Mesenchymal stem cell (in vitro differentiated cells and primary cell): ENCODE measurements around the gene ALDH2.
"Not testable (repeated sequence)": the region's sequence is repeated elsewhere in the genome, so short reads cannot be mapped to it uniquely, and the experiment has no call there.

ENCODE experiments used
- DNase-seq: peaks from one replicate; pipeline ENCODE4 v3.0.0-alpha.2; 2013
- H2AFZ ChIP-seq: one replicate; pipeline ENCODE4 v1.6.1; 2013; ENCODE audit warnings: low read depth, mild to moderate bottlenecking, control low read depth, inconsistent platforms, low read length, moderate library complexity
- H2AK5ac ChIP-seq: 2 replicates; pipeline ENCODE4 v1.6.1; 2013; ENCODE audit warnings: low read length, moderate library complexity, mild to moderate bottlenecking, inconsistent platforms; ENCODE audit not compliant: severe bottlenecking
- H2BK120ac ChIP-seq: one replicate; pipeline ENCODE4 v1.6.1; 2013; ENCODE audit warnings: low read depth, mild to moderate bottlenecking, inconsistent platforms, low read length, moderate library complexity
- H2BK12ac ChIP-seq, 2 experiments: one replicate each; pipeline ENCODE4 v1.6.1; 2013; ENCODE audit warnings: inconsistent platforms in 2 of 2, low read length in 2 of 2, mild to moderate bottlenecking in 2 of 2, moderate library complexity in 2 of 2, control low read depth in 1 of 2
- H2BK15ac ChIP-seq: one replicate; pipeline ENCODE4 v1.6.1; 2013; ENCODE audit warnings: mild to moderate bottlenecking, low read depth, inconsistent platforms; ENCODE audit not compliant: poor library complexity, severe bottlenecking
- H2BK5ac ChIP-seq: 2 replicates; pipeline ENCODE4 v1.6.1; 2013; ENCODE audit warnings: low read depth, mild to moderate bottlenecking, low read length, control low read depth, inconsistent platforms; ENCODE audit not compliant: poor library complexity, severe bottlenecking
- H3K14ac ChIP-seq, 2 experiments: one replicate each; pipeline ENCODE4 v1.6.1; 2013; ENCODE audit warnings: inconsistent platforms in 2 of 2, low read length in 2 of 2, control low read depth in 1 of 2, mild to moderate bottlenecking in 1 of 2, moderate library complexity in 1 of 2
- H3K18ac ChIP-seq, 2 experiments: one replicate each; pipeline ENCODE4 v1.6.1; 2013; ENCODE audit warnings: inconsistent platforms in 2 of 2, low read length in 2 of 2, control low read depth in 1 of 2, low read depth in 1 of 2, mild to moderate bottlenecking in 1 of 2
- H3K23ac ChIP-seq, 2 experiments: one replicate each; pipeline ENCODE4 v1.6.1; 2013; ENCODE audit warnings: inconsistent platforms in 2 of 2, low read length in 2 of 2, mild to moderate bottlenecking in 2 of 2, moderate library complexity in 2 of 2, control low read depth in 1 of 2
- H3K27ac ChIP-seq: 2 replicates; pipeline ENCODE4 v1.5.1; 2013; ENCODE audit warnings: mild to moderate bottlenecking, moderate library complexity, low read length, control low read depth, inconsistent platforms; ENCODE audit not compliant: poor library complexity, severe bottlenecking
- H3K27me3 ChIP-seq, 2 experiments: 2 replicates each; pipeline versions ENCODE4 v1.6.1 to v1.7.0; 2013; ENCODE audit warnings: low read length in 2 of 2, mild to moderate bottlenecking in 2 of 2, moderate library complexity in 2 of 2, control low read depth in 1 of 2, inconsistent platforms in 1 of 2; ENCODE audit not compliant: control insufficient read depth in 1 of 2, insufficient read depth in 1 of 2
- H3K36me3 ChIP-seq, 2 experiments: 2 replicates each; pipeline versions ENCODE4 v1.6.1 to v1.7.0; 2013; ENCODE audit warnings: low read length in 2 of 2, control low read depth in 1 of 2, inconsistent platforms in 1 of 2, low read depth in 1 of 2, mild to moderate bottlenecking in 1 of 2; ENCODE audit not compliant: insufficient read depth in 2 of 2, control insufficient read depth in 1 of 2
- H3K4ac ChIP-seq, 2 experiments: one replicate each; pipeline ENCODE4 v1.6.1; 2013; ENCODE audit warnings: inconsistent platforms in 2 of 2, low read length in 2 of 2, mild to moderate bottlenecking in 2 of 2, moderate library complexity in 2 of 2, control low read depth in 1 of 2, low read depth in 1 of 2
- H3K4me1 ChIP-seq: 2 replicates; pipeline ENCODE4 v1.6.1; 2013; ENCODE audit warnings: low read depth, low read length, control low read depth; ENCODE audit not compliant: control insufficient read depth, insufficient read depth
- H3K4me2 ChIP-seq: 2 replicates; pipeline ENCODE4 v1.6.1; 2013; ENCODE audit warnings: low read length, mild to moderate bottlenecking, inconsistent platforms; ENCODE audit not compliant: poor library complexity, severe bottlenecking
- H3K4me3 ChIP-seq, 2 experiments: 2 replicates each; pipeline versions ENCODE4 v1.5.1 to v1.7.0; 2013; ENCODE audit warnings: low read length in 2 of 2, mild to moderate bottlenecking in 2 of 2, control low read depth in 1 of 2, low read depth in 1 of 2; ENCODE audit not compliant: insufficient read depth in 1 of 2
- H3K79me1 ChIP-seq: replicated peaks from 2 replicates; pipeline ENCODE4 v1.6.1; 2013; ENCODE audit warnings: mild to moderate bottlenecking, control low read depth, low read length, inconsistent platforms; ENCODE audit not compliant: poor library complexity, severe bottlenecking
- H3K9ac ChIP-seq: 2 replicates; pipeline ENCODE4 v1.7.0; 2013; ENCODE audit warnings: mild to moderate bottlenecking, low read length, moderate library complexity
- H3K9me3 ChIP-seq: 2 replicates; pipeline ENCODE4 v1.7.0; 2013; ENCODE audit warnings: mild to moderate bottlenecking, low read length; ENCODE audit not compliant: control insufficient read depth
- H4K8ac ChIP-seq: one replicate; pipeline ENCODE4 v1.6.1; 2013; ENCODE audit warnings: inconsistent platforms, mild to moderate bottlenecking, low read length, moderate library complexity
- H4K91ac ChIP-seq: one replicate; pipeline ENCODE4 v1.6.1; 2013; ENCODE audit warnings: mild to moderate bottlenecking, low read length, inconsistent platforms
- WGBS: methylation state at CpG from one replicate; pipeline ENCODE4 v1.1.7; 2013; ENCODE audit warnings: mixed read lengths; 5-methylcytosine and 5-hydroxymethylcytosine counted together

Gene ALDH2

DNA sequence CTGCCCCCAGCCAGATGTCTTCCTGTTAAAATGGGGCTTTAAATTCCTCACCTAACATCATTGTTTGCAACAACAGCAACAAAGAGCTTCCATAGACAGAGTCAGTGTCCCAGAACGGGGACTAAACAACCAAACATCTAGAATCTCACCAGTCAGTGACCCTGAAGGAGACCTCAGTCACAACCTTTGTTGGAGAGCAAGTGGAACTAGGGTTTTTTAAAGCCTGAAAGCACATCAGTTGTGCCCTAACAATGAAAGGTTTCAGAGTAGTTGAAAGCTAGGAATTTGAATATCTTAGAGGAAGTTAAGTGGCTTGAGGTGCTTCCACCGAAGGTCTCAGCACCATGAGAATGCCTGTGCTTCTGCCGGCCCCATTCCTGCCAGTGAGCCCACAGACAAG is 5.0 kb upstream of the ALDH2 start:
- no peak overlapping the region for H4K8ac ChIP-seq
- H2AFZ ChIP-seq, result no peak overlapping the region
- 85% methylated on average over 3 of the region's 3 CpGs for WGBS

DNA sequence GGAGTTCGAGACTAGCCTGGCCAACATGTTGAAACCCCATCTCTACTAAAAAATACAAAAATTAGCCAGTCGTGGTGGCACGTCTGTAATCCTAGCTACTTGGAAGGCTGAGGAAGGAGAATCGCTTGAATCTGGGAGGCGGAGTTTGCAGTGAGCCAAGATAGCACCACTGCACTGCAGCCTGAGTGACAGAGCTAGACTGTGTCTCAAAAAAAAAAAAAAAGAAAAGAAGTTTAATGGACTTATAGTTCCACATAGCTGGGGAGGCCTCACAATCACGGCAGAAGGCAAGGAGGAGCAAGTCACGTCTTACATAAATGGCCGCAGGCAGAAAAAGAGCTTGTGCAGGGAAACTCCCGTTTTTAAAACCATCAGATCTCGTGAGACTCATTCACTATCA is 3.2 kb upstream of the ALDH2 start:
- H2BK120ac ChIP-seq, H3K4me3 ChIP-seq, H3K79me1 ChIP-seq, H2BK12ac ChIP-seq, H3K23ac ChIP-seq, H3K36me3 ChIP-seq, H2AK5ac ChIP-seq, H3K9ac ChIP-seq, H2AFZ ChIP-seq, H2BK5ac ChIP-seq, H4K8ac ChIP-seq, DNase-seq, H3K4me2 ChIP-seq, H3K9me3 ChIP-seq, H2BK15ac ChIP-seq, H3K14ac ChIP-seq, H3K18ac ChIP-seq, H3K27ac ChIP-seq, H4K91ac ChIP-seq, H3K4ac ChIP-seq: not testable (repeated sequence)
- Histone ChIP-seq H3K27me3 (peaks cover 19 to 50% of the 10 kb centered on the region in 2 experiments), H3K4me1 (peaks cover 16% of the 10 kb centered on the region)
- WGBS, result 89% methylated on average over 7 of the region's 10 CpGs

More for the DNA sequence above, 5.0 kb upstream of the ALDH2 start:
- Histone ChIP-seq H4K91ac (peak overlapping the region; percentile 34), H3K4me1 (peaks cover 23% of the 10 kb centered on the region), H2BK15ac (no peak overlapping the region), H3K9ac (no peak overlapping the region), H3K4me3 (no peak overlapping the region), H3K23ac (no peak overlapping the region), H2AK5ac (no peak overlapping the region), H3K14ac (no peak overlapping the region), H2BK120ac (no peak overlapping the region), H3K9me3 (no peaks in the 10 kb centered on the region), H2BK12ac (no peak overlapping the region), H2BK5ac (no peak overlapping the region), H3K4me2 (no peak overlapping the region), H3K4ac (no peak overlapping the region), H3K36me3 (peaks cover 3 to 4% of the 10 kb centered on the region in 2 experiments), H3K79me1 (no peaks in the 10 kb centered on the region), H3K27me3 (peaks cover 19 to 50% of the 10 kb centered on the region in 2 experiments), H3K18ac (no peak overlapping the region), H3K27ac (no peak overlapping the region)
- no peak for DNase-seq

DNA sequence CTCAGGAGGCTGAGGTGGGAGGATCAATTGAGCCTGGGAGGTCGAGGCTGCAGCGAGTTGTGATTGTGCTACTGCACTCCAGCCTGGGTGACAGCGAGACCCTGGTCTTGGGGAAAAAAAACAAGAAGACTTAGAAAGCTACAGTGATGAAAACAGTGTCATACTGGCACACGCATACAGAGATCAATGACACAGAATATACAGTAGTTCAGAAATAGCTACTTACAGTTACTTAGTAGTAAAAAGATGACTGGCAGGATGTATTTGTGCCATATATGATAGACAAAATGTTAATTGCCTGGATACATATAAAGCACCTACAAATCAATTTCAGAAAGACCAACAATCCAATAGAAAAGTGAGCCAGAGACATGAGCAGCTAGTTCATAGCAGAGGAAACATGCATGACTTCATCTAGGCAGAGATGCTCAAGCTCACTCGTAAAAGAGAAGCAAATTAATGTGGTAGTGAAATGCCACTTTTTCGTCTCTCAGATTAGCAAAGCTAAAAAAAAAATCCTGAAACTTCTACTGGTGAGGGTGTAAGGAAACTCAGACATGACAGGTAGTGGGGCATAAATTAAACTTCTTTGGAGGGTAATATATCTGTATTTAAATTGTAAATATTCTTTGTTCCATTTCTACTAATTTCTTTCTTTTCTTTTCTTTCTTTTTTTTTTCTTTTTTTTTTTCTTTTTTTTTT is 2.5 kb upstream of the ALDH2 start:
- peaks cover 19 to 50% of the 10 kb centered on the region in 2 experiments for H3K27me3 ChIP-seq
- H4K8ac ChIP-seq, result no peak overlapping the region

DNA sequence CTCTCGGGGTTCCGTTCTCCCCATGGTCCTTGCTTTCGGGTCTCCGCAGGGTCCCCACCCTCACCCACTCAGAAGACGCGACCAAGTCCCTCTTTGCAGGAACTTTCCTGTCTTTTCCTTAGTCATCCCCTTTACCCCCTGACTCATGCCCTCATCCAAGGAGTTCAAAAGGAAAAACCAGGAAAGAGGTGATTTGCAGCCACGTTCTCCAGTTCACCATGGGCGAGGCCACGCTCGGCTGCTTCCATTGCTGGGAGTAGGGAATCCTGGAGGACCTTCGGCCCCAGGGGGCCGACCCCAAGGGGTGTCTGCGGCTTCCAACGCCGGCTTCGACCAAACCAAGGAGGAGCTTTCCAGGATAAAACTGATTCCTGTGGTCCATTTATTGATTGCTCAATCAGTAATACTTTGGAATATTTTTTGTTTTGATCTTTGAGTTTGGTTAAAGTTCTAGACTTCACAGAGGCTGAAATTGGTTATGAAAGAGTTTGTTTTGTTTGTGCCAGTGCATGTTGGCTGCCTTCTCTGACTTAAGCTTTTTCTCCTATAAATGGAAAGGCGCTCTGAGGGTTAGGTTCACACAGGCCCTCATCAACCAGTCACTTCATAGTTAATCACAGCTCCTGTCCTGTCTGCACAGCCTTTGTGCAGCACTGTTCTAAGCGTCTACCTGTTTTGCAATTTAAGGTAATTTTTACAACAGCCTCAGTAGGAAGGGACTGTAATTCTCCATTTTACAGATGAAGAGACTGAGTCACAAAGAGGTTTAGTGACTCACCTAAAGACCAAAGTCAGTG is 827 bp downstream of the ALDH2 start:
- Histone ChIP-seq H2BK12ac (no peak overlapping the region), H3K4ac (no peak overlapping the region), H3K36me3 (no peaks in the 10 kb centered on the region), H3K23ac (peak overlapping the region in 1 of 2 experiments; percentile 31), H4K91ac (no peak overlapping the region), H3K4me1 (peaks cover 13% of the 10 kb centered on the region), H3K27ac (no peak overlapping the region), H2BK5ac (no peak overlapping the region), H3K9ac (peak overlapping the region; percentile 84), H3K14ac (no peak overlapping the region), H2BK120ac (peak overlapping the region; percentile 67), H2BK15ac (no peak overlapping the region), H3K9me3 (no peaks in the 10 kb centered on the region), H3K4me3 (peak overlapping the region; percentile 70 to 83), H3K79me1 (peaks cover 4% of the 10 kb centered on the region), H4K8ac (peak overlapping the region; percentile 61), H3K18ac (peak overlapping the region; percentile 88 to 93), H2AK5ac (no peak overlapping the region), H3K4me2 (peak overlapping the region; percentile 99), H3K27me3 (peaks cover 12 to 35% of the 10 kb centered on the region in 2 experiments), H2AFZ (peak overlapping the region; percentile 8)
- peak; percentile 71 for DNase-seq
- WGBS, result 8% methylated on average over 17 of the region's 18 CpGs

More for the DNA sequence above, 2.5 kb upstream of the ALDH2 start:
- H3K9ac ChIP-seq, result no peak overlapping the region
- no peak overlapping the region for H3K14ac ChIP-seq
- no peaks in the 10 kb centered on the region for H3K79me1 ChIP-seq
- H2AK5ac ChIP-seq, result no peak overlapping the region
- no peak overlapping the region for H3K23ac ChIP-seq
- no peak overlapping the region for H2BK5ac ChIP-seq
- H2BK15ac ChIP-seq, result no peak overlapping the region
- peaks cover 16% of the 10 kb centered on the region for H3K4me1 ChIP-seq
- H4K91ac ChIP-seq, result no peak overlapping the region
- no peaks in the 10 kb centered on the region for H3K9me3 ChIP-seq
- no peak overlapping the region for H3K4me3 ChIP-seq
- no peak overlapping the region for H2BK120ac ChIP-seq
- no peak overlapping the region for H3K27ac ChIP-seq
- DNase-seq, result no peak
- no peak overlapping the region for H2BK12ac ChIP-seq
- no peak overlapping the region for H2AFZ ChIP-seq
- WGBS, result 86% methylated on average over 5 of the region's 6 CpGs
- H3K4me2 ChIP-seq, result no peak overlapping the region
- no peak overlapping the region for H3K4ac ChIP-seq
- H3K18ac ChIP-seq, result no peak overlapping the region
- no peaks in the 10 kb centered on the region for H3K36me3 ChIP-seq
